OCI-LY7 (cell line): ENCODE measurements around the gene SLC25A40. TPM values are rescaled to one million over a fixed set of nuclear protein-coding genes. Genes with fewer than 3 reads are reported as not detected.

ENCODE experiments used
- BruUV-seq: library from RNA; stranded (reverse); fragments of 400-500 nt; replicated peaks from 2 replicates; lab custom pipeline; 2021; lab: Mats Ljungman, UMichigan
- CTCF ChIA-PET: fragments of 300-600 bp; sonication (Branson Sonifier 250); formaldehyde crosslinking; loops from one replicate; lab custom pipeline; 2022; ENCODE audit warnings: antibody characterized with exemption; ENCODE audit not compliant: unreplicated experiment; lab: Charles Lee
- POLR2A ChIA-PET: fragments of 300-600 bp; sonication (Branson Sonifier 250); formaldehyde crosslinking; loops from one replicate; lab custom pipeline; 2022; ENCODE audit warnings: antibody characterized with exemption; lab: Charles Lee
- DNase-seq: peaks from one replicate; pipeline ENCODE4 v3.0.0-alpha.2; 2015; ENCODE audit warnings: low spot score
- H2AFZ ChIP-seq: fragments of 200-600 bp; sonication (generic), shearing (Covaris generic); 2 replicates; pipeline ENCODE4 v1.6.1; 2014; ENCODE audit warnings: mild to moderate bottlenecking, antibody characterized with exemption, low read length, moderate library complexity
- H3K27ac ChIP-seq: fragments of 200-600 bp; sonication (generic); 2 replicates; pipeline ENCODE4 v1.5.1; 2014; ENCODE audit warnings: mixed run types, low read depth, mild to moderate bottlenecking, moderate library complexity, low read length, inconsistent platforms; ENCODE audit not compliant: poor library complexity, severe bottlenecking
- H3K36me3 ChIP-seq: fragments of 200-600 bp; sonication (generic); 2 replicates; pipeline ENCODE4 v1.6.1; 2014; ENCODE audit warnings: mild to moderate bottlenecking, antibody characterized with exemption, low read length, moderate library complexity, mixed read lengths; ENCODE audit not compliant: insufficient read depth
- H3K4me1 ChIP-seq: fragments of 200-600 bp; sonication (generic); 2 replicates; pipeline ENCODE4 v1.5.1; 2014; ENCODE audit warnings: mild to moderate bottlenecking, low read length; ENCODE audit not compliant: insufficient read depth, poor library complexity, severe bottlenecking
- H3K4me2 ChIP-seq: fragments of 200-600 bp; sonication (generic); 2 replicates; pipeline ENCODE4 v1.6.1; 2014; ENCODE audit warnings: mild to moderate bottlenecking, low read length
- H3K4me3 ChIP-seq: fragments of 200-600 bp; sonication (generic); 2 replicates; pipeline ENCODE4 v1.5.1; 2014; ENCODE audit warnings: mild to moderate bottlenecking, low read depth, low read length; ENCODE audit not compliant: poor library complexity, severe bottlenecking
- H3K79me2 ChIP-seq: fragments of 200-600 bp; sonication (generic); 2 replicates; pipeline ENCODE4 v1.6.1; 2016; ENCODE audit warnings: low read depth, mild to moderate bottlenecking, low read length, moderate library complexity, mixed read lengths; ENCODE audit not compliant: insufficient read depth
- H3K9me2 ChIP-seq: fragments of 200-600 bp; sonication (generic); 2 replicates; pipeline ENCODE4 v1.6.1; 2016; ENCODE audit warnings: mild to moderate bottlenecking, low read length, mixed read lengths; ENCODE audit not compliant: insufficient read depth
- H3K9me3 ChIP-seq: fragments of 200-600 bp; sonication (generic); 2 replicates; pipeline ENCODE4 v1.6.1; 2014; ENCODE audit warnings: mild to moderate bottlenecking, mixed run types, low read length, mixed read lengths
- H4K20me1 ChIP-seq: fragments of 200-600 bp; sonication (generic); 2 replicates; pipeline ENCODE4 v1.6.1; 2014; ENCODE audit warnings: mild to moderate bottlenecking, antibody characterized with exemption, low read length, moderate library complexity, mixed read lengths; ENCODE audit not compliant: insufficient read depth
- EZH2phosphoT487 ChIP-seq: fragments of 200-600 bp; sonication (generic); IDR thresholded peaks from 2 replicates; pipeline ENCODE4 v1.6.1; 2018; ENCODE audit warnings: low read depth, borderline replicate concordance, mild to moderate bottlenecking, mixed run types, antibody characterized with exemption, low read length, moderate library complexity, mixed read lengths
- intact Hi-C: fragments of 100-400 bp; cut with micrococcal nuclease; formaldehyde crosslinking; loops from one replicate; pipeline ENCODE4 v1.10.0; 2022; ENCODE audit not compliant: unreplicated experiment
- total RNA-seq, 2 experiments: library from RNA; depleted of rRNA in 1 of 2; stranded (reverse); fragments of >200 nt in 1 of 2; shearing (Covaris generic) in 1 of 2; gene quantifications; 2 replicates each; pipeline ENCODE4 v1.2.3, GENCODE V29; 2014 to 2022
- TF ChIP-seq, protein P1 (sequence below): fragments of 200-600 bp; sonication (generic); conservative IDR thresholded peaks from 2 replicates; pipeline ENCODE4 v1.5.1; 2014; ENCODE audit warnings: mild to moderate bottlenecking, antibody characterized with exemption, low read length, moderate library complexity, mixed read lengths

Gene SLC25A40
- total RNA-seq, 2 experiments from 2014 or later: 21.0 to 53.6 TPM

DNA sequence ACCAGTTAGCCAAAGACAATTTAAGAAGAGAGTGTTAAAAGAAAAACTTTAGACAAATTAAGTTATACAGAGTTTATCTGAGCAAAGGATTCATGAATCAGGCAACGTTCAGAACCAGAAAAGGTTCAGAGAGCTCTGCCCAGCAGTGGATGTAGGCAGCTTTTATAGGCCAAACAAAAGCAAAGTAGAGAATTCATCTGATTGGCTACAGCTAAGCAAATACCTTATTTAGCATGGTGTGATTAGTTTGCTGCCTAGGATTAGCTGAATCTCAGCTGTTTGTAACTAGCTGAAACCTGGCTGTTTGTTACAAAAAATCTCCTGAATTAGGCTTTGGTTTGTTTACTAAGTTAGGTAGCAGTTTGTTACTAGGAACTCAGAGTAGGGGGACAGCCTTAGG, 66.0 kb downstream of the SLC25A40 start:
- H3K4me1 ChIP-seq: no peaks in the 10 kb centered on the region
- TF ChIP-seq, protein P1, sequence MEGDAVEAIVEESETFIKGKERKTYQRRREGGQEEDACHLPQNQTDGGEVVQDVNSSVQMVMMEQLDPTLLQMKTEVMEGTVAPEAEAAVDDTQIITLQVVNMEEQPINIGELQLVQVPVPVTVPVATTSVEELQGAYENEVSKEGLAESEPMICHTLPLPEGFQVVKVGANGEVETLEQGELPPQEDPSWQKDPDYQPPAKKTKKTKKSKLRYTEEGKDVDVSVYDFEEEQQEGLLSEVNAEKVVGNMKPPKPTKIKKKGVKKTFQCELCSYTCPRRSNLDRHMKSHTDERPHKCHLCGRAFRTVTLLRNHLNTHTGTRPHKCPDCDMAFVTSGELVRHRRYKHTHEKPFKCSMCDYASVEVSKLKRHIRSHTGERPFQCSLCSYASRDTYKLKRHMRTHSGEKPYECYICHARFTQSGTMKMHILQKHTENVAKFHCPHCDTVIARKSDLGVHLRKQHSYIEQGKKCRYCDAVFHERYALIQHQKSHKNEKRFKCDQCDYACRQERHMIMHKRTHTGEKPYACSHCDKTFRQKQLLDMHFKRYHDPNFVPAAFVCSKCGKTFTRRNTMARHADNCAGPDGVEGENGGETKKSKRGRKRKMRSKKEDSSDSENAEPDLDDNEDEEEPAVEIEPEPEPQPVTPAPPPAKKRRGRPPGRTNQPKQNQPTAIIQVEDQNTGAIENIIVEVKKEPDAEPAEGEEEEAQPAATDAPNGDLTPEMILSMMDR: no peak
- TF ChIP-seq EZH2phosphoT487: no peak
- no peak overlapping the region for H2AFZ ChIP-seq
- no peaks in the 10 kb centered on the region for H3K79me2 ChIP-seq
- no peak overlapping the region for H3K4me3 ChIP-seq
- intact Hi-C loops: no loop called here
- no peak overlapping the region for H3K27ac ChIP-seq
- no peaks in the 10 kb centered on the region for H3K36me3 ChIP-seq
- no peaks in the 10 kb centered on the region for H3K9me3 ChIP-seq
- DNase-seq: no peak
- no peaks in the 10 kb centered on the region for H3K9me2 ChIP-seq
- POLR2A ChIA-PET: interaction anchor here (1.0 to 1.3 kb wide), 2 partner anchors 28 to 120 kb away, joined by 3 to 4 read pairs; no protein-coding TSS in a partner anchor
- CTCF ChIA-PET: interaction anchor here (0.5 kb wide), 1 partner anchor 310 kb away, joined by 3 read pairs; no protein-coding TSS in a partner anchor
- no peaks in the 10 kb centered on the region for H4K20me1 ChIP-seq
- BruUV-seq: no TSS peak
- H3K4me2 ChIP-seq: no peak overlapping the region

DNA sequence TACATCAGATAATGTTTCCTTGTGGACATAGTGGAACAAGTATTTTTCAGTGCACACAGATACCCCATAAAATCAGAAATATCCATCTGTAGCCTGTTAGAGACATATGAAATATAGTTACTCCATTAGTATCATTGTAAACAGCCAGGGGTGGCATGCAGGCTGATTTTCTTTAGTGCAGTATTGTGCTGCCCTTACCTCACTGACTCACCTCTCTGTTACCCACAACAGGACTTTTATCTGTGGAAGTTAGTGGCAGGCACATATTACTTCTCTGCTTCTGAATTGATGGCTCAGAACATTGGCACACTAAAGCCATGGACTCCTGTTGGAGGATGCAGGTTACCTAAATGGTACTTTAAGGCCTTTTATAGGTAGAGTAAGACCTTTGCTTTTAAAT, 70.0 kb downstream of the SLC25A40 start:
- no TSS peak for BruUV-seq
- POLR2A ChIA-PET: no interaction called here
- H3K9me2 ChIP-seq: no peaks in the 10 kb centered on the region

More for the DNA sequence above, 70.0 kb downstream of the SLC25A40 start:
- H3K4me2 ChIP-seq: no peak overlapping the region
- intact Hi-C loops: no loop called here
- TF ChIP-seq EZH2phosphoT487: no peak
- TF ChIP-seq, protein P1: no peak
- no peak overlapping the region for H2AFZ ChIP-seq
- no peak overlapping the region for H3K4me3 ChIP-seq
- no peaks in the 10 kb centered on the region for H4K20me1 ChIP-seq
- no peaks in the 10 kb centered on the region for H3K4me1 ChIP-seq
- no peak overlapping the region for H3K27ac ChIP-seq
- no peaks in the 10 kb centered on the region for H3K36me3 ChIP-seq
- H3K9me3 ChIP-seq: no peaks in the 10 kb centered on the region
- no peak for DNase-seq
- CTCF ChIA-PET: no interaction called here
- no peaks in the 10 kb centered on the region for H3K79me2 ChIP-seq
